NB4 (cell line): ENCODE results near the gene CARMIL1.

Experiments used
- MYC ChIP-seq: IDR thresholded peaks from 2 replicates; pipeline ENCODE4 v1.6.1; 2011; ENCODE audit warnings: low read depth, low read length
- TF ChIP-seq, protein P1 (sequence below): IDR thresholded peaks from one replicate; pipeline ENCODE4 v1.5.1; 2012; ENCODE audit warnings: low read depth, low read length

DNA sequence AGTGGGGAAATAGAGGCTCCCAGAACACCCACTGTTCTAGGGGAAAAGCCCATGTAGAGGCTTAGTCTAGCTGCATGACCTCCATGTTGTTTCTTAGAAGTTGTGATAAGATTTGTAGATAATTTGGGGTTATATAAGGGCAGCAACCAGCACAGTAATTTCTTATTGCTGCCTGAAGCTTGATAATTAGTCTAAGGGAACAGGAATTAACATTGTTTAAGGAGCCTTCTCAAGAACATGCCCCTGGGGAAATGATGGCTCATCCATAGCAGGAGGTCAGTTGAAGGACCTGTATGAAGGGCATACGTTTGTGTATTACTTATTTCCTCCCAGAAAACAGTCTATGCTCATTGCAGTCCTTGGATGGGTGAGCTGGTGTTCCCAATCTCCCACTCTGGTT is 202.1 kb downstream of the CARMIL1 start:
- TF ChIP-seq, protein P1, sequence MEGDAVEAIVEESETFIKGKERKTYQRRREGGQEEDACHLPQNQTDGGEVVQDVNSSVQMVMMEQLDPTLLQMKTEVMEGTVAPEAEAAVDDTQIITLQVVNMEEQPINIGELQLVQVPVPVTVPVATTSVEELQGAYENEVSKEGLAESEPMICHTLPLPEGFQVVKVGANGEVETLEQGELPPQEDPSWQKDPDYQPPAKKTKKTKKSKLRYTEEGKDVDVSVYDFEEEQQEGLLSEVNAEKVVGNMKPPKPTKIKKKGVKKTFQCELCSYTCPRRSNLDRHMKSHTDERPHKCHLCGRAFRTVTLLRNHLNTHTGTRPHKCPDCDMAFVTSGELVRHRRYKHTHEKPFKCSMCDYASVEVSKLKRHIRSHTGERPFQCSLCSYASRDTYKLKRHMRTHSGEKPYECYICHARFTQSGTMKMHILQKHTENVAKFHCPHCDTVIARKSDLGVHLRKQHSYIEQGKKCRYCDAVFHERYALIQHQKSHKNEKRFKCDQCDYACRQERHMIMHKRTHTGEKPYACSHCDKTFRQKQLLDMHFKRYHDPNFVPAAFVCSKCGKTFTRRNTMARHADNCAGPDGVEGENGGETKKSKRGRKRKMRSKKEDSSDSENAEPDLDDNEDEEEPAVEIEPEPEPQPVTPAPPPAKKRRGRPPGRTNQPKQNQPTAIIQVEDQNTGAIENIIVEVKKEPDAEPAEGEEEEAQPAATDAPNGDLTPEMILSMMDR, result no peak
- TF ChIP-seq MYC, result no peak
